ENCODE data around the gene GCLC.

DNA sequence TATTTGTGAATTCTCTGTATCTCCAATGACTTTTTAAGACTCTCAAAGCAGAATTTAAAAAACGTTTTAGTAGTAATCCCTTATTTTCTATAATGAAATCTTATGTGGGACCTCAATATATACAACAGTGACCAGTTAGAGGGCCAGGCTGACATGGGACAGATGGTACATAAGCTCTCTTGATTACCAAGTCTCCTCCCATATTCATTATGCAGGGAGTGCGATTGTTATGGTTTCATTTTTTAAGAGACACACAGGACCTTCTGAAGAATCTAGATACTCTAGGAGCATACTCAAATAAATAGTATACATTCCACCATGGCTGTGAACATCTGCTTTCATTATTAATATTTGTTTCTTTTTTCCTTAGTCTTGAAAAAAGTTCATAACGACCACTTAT, 43.5 kb downstream of the GCLC start:
- no peak for TF ChIP-seq POLR2A (IDR thresholded peaks at IDR 0.05)
- TF ChIP-seq, protein P1, sequence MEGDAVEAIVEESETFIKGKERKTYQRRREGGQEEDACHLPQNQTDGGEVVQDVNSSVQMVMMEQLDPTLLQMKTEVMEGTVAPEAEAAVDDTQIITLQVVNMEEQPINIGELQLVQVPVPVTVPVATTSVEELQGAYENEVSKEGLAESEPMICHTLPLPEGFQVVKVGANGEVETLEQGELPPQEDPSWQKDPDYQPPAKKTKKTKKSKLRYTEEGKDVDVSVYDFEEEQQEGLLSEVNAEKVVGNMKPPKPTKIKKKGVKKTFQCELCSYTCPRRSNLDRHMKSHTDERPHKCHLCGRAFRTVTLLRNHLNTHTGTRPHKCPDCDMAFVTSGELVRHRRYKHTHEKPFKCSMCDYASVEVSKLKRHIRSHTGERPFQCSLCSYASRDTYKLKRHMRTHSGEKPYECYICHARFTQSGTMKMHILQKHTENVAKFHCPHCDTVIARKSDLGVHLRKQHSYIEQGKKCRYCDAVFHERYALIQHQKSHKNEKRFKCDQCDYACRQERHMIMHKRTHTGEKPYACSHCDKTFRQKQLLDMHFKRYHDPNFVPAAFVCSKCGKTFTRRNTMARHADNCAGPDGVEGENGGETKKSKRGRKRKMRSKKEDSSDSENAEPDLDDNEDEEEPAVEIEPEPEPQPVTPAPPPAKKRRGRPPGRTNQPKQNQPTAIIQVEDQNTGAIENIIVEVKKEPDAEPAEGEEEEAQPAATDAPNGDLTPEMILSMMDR (IDR thresholded peaks at IDR 0.05) = no peak

Measured in adrenal gland (tissue), 5 donors.